Measurements from ENCODE around the gene MMP24.
A peak's percentile ranks its signal among the peaks of the same experiment; 100 is the strongest.

Gene MMP24

DNA sequence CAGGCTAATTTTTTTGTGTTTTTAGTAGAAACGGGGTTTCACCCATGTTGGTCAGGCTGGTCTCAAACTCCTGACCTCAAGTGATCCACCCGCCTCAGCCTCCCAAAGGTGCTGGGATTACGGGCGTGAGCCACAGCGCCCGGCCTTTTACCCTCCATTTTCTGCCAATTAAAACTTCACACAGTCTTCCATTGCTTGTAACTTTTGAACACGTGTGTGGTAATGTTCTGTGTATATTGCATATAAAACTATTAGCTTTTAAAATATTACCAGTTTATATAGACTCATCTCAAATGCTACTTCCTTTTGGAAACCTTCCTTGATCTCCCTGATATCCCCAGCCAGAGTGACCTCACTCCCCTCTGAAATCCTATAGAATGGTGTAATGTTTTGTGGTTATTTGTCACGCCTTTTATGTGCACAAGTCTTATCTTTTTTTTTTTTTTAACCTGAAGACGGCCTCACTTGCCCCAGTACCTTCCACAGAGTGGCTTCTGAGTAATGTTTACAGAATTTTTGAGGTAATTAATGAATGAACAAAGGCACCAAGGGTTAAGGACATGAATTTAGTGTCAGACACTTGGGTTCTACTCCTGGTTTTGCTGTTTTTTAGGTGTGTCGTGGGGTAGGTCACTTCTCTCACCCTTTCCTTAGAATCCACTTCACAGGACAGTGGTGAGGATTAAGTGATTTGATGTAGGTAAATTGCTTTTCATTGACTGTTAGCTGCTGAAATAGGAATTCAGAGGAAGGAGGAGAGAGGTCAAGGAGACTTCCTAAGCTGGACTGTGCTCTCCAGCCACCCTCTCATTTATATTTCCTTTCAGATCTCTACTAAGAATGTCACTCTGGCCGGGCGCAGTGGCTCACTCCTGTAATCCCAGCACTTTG, 11.2 kb upstream of the MMP24 start:
- DNase-seq: no peak
- no peak overlapping the region for H3K27ac ChIP-seq
- TF ChIP-seq, protein P1, sequence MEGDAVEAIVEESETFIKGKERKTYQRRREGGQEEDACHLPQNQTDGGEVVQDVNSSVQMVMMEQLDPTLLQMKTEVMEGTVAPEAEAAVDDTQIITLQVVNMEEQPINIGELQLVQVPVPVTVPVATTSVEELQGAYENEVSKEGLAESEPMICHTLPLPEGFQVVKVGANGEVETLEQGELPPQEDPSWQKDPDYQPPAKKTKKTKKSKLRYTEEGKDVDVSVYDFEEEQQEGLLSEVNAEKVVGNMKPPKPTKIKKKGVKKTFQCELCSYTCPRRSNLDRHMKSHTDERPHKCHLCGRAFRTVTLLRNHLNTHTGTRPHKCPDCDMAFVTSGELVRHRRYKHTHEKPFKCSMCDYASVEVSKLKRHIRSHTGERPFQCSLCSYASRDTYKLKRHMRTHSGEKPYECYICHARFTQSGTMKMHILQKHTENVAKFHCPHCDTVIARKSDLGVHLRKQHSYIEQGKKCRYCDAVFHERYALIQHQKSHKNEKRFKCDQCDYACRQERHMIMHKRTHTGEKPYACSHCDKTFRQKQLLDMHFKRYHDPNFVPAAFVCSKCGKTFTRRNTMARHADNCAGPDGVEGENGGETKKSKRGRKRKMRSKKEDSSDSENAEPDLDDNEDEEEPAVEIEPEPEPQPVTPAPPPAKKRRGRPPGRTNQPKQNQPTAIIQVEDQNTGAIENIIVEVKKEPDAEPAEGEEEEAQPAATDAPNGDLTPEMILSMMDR (IDR thresholded peaks at IDR 0.05; ENCODE audit: low read depth, low read length): no peak
- no peaks in the 10 kb centered on the region for H3K27me3 ChIP-seq (ENCODE audit: insufficient read depth, low read depth, severe bottlenecking)
- no peak overlapping the region for H3K4me3 ChIP-seq (ENCODE audit: low read depth, low read length)
- H3K36me3 ChIP-seq: no peaks in the 10 kb centered on the region
- no peaks in the 10 kb centered on the region for H3K9me3 ChIP-seq (ENCODE audit: severe bottlenecking)

GRCh38 chr20:35216541-35216940, 9.9 kb upstream of the MMP24 start:
- H3K4me3 ChIP-seq (ENCODE audit: low read depth, low read length): no peak overlapping the region
- H3K27ac ChIP-seq: no peak overlapping the region
- no peaks in the 10 kb centered on the region for H3K36me3 ChIP-seq
- no peaks in the 10 kb centered on the region for H3K9me3 ChIP-seq (ENCODE audit: severe bottlenecking)
- DNase-seq: no peak
- no peaks in the 10 kb centered on the region for H3K27me3 ChIP-seq (ENCODE audit: insufficient read depth, low read depth, severe bottlenecking)
- TF ChIP-seq, protein P1 (IDR thresholded peaks at IDR 0.05; ENCODE audit: low read depth, low read length): no peak

DNA sequence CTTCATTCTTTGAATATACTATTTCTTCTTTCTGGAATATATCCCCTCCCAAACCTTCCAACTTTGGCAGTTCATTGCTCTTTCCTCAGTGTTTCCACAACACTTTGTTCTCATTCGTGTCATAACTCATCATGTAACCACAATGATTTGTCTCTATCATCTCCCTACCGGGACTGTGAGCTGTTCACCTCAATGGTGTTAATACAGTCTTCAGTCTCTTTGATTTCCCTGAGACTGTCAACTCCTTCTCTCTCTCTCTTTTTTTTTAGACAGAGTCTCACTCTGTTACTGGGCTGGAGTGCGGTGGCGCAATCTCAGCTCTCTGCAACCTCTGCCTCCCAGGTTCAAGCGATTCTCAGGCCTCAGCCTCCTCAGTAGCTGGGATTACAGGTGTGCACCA, 2.5 kb upstream of the MMP24 start:
- Histone ChIP-seq H3K27ac (no peak overlapping the region), H3K9me3 (ENCODE audit: severe bottlenecking) (no peaks in the 10 kb centered on the region), H3K4me3 (ENCODE audit: low read depth, low read length) (no peak overlapping the region), H3K36me3 (no peaks in the 10 kb centered on the region), H3K27me3 (ENCODE audit: insufficient read depth, low read depth, severe bottlenecking) (no peaks in the 10 kb centered on the region)
- DNase-seq: no peak
- TF ChIP-seq, protein P1 (IDR thresholded peaks at IDR 0.05; ENCODE audit: low read depth, low read length): no peak

- no peak overlapping the region for H3K4me3 ChIP-seq (ENCODE audit: low read depth, low read length)
- H3K36me3 ChIP-seq: no peaks in the 10 kb centered on the region
- no peaks in the 10 kb centered on the region for H3K9me3 ChIP-seq (ENCODE audit: severe bottlenecking)
- no peak overlapping the region for H3K27ac ChIP-seq
- no peaks in the 10 kb centered on the region for H3K27me3 ChIP-seq (ENCODE audit: insufficient read depth, low read depth, severe bottlenecking)
- TF ChIP-seq, protein P1 (IDR thresholded peaks at IDR 0.05; ENCODE audit: low read depth, low read length): no peak
- DNase-seq: no peak
These were observed 2.0 kb upstream of the MMP24 start for GRCh38 chr20:35224536-35224935.

DNA sequence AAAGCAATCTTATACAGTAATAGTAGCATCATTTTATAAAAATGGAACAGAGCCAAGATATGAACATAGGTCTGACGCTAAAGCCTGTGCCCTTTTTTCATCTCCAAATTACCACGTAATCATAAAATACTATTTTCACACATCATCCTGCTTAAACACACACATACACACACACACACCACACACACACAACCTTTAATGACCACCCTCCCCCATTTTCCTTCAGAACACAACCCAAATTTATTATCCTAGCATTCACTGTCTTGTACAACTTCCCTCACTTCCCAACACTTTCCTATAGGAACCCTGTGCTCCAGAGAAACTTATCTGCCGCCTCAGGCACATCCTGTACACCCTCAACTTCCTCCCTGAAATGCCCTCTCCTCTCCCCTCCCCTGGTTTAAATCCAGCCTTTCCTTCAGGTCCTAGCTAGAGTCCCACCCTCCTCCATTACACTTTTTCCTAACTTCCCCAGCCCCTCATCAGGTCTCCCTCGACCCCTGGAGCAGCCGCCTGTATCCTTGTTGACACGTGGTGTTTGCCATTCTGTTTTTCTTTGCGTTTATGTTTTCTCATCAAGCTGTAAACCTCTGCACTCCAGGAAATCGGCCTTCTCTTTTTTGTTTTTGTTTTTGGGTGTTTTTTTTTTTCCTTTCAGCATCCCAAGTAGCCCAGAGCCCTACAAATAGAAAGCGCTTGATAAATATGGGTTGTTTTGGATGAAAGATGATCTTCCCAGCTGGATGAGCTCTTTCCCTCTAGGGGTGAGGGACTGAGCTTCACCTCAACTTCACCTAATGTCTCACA, 968 bp upstream of the MMP24 start:
- Histone ChIP-seq H3K36me3 (no peaks in the 10 kb centered on the region), H3K9me3 (ENCODE audit: severe bottlenecking) (no peaks in the 10 kb centered on the region), H3K27ac (no peak overlapping the region), H3K27me3 (ENCODE audit: insufficient read depth, low read depth, severe bottlenecking) (no peaks in the 10 kb centered on the region), H3K4me3 (ENCODE audit: low read depth, low read length) (peak overlapping the region; percentile 59)
- no peak for DNase-seq
- TF ChIP-seq, protein P1 (IDR thresholded peaks at IDR 0.05; ENCODE audit: low read depth, low read length): no peak
